Measurements from ENCODE around the gene PLXNA4.

DNA sequence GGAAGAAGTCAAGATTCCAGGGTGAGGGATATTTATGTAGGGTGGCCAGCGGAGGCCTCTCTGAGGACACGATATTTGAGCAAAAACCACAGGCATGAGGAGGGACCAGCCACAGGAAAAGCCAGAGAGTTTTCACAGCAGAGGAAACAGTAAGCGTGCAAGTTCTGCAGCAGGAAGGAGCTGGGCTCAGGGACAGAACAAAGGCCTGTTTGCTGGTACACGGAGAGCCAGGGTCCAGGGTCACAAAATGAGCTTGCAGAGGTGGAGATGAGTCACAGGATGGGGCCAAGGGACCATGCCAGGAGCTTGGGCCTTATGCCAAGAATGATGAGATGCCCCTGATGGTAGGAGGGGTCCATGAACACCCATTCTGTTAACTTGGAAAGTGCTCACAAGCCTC, 283.5 kb downstream of the PLXNA4 start:
- TF ChIP-seq, protein P1, sequence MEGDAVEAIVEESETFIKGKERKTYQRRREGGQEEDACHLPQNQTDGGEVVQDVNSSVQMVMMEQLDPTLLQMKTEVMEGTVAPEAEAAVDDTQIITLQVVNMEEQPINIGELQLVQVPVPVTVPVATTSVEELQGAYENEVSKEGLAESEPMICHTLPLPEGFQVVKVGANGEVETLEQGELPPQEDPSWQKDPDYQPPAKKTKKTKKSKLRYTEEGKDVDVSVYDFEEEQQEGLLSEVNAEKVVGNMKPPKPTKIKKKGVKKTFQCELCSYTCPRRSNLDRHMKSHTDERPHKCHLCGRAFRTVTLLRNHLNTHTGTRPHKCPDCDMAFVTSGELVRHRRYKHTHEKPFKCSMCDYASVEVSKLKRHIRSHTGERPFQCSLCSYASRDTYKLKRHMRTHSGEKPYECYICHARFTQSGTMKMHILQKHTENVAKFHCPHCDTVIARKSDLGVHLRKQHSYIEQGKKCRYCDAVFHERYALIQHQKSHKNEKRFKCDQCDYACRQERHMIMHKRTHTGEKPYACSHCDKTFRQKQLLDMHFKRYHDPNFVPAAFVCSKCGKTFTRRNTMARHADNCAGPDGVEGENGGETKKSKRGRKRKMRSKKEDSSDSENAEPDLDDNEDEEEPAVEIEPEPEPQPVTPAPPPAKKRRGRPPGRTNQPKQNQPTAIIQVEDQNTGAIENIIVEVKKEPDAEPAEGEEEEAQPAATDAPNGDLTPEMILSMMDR (tag by site-specific recombination; IDR thresholded peaks at IDR 0.05): no peak
- TF ChIP-seq GFI1B (tag by site-specific recombination; IDR thresholded peaks at IDR 0.05): no peak
- no peak for TF ChIP-seq ZNF157 (tag by site-specific recombination; IDR thresholded peaks at IDR 0.05)
- no peak for TF ChIP-seq SP2 (tag by site-specific recombination; IDR thresholded peaks at IDR 0.05)

All from HEK293 (cell line).